ENCODE results near the gene XAGE3.

XAGE3 gene

DNA sequence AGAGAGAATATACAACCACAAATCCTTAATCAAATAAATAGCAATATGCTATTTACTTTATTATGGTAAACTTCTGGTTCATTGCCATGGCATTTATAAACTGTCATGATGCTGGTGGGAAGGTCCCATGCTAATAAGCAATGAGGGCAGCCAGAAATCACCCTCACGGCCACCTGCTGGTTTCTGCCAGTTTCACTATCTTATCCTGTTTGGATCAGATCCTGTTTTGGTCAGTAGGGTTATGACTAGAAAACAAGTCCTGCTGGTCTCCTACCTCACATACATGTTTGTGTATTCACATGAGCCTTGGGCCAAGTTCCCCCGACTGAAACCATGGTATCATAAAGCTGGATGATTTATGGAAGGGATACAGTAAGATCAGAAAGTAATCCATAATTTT lies 28.7 kb downstream of the XAGE3 start:
- DNase-seq: no peak

DNA sequence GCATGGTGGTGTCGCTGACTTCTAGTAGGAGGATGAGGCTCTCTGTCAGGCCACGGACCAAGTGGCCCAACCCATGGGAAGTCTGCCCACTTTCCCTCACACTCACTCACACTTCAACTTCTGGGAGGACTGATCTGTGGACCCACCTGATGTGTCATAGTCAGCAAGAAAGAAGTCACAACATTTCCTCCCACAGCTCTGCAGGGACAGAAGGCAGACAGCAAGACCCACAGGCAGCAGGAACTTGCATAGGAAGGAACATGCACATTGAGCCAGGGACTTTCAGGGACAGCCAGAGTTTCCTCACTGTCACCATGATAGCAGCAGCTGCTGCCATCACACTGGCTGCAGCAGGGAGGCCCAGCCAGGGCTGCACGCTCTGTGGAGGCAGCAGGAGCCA lies 37.3 kb downstream of the XAGE3 start:
- DNase-seq: no peak

- DNase-seq: no peak
Measured at GRCh38 chrX:52824608-52825007, 43.3 kb downstream of the XAGE3 start.

- no peak for DNase-seq
Measured at GRCh38 chrX:52821079-52821760, 46.7 kb downstream of the XAGE3 start.

- no peak for DNase-seq
Measured at GRCh38 chrX:52819788-52820187, 48.1 kb downstream of the XAGE3 start.

Data from T-helper 2 cell (primary cell).